Osteocyte (in vitro differentiated cells): ENCODE measurements around the gene CDH8. TPM values are rescaled to one million over a fixed set of nuclear protein-coding genes. Genes with fewer than 3 reads are reported as not detected.

Experiments
- DNase-seq: peaks from one replicate; pipeline ENCODE4 v3.0.0; 2021; ENCODE audit warnings: mixed read lengths; ENCODE audit not compliant: unreplicated experiment; ENCODE audit errors: extremely low spot score
- H3K27ac Mint-ChIP-seq: one replicate; pipeline ENCODE4 v1.8.0; 2021; ENCODE audit warnings: mild to moderate bottlenecking, mixed read lengths; ENCODE audit not compliant: unreplicated experiment
- H3K27me3 Mint-ChIP-seq: one replicate; pipeline ENCODE4 v1.8.0; 2021; ENCODE audit warnings: mixed read lengths; ENCODE audit not compliant: unreplicated experiment
- H3K36me3 Mint-ChIP-seq: one replicate; pipeline ENCODE4 v1.8.0; 2021; ENCODE audit warnings: mixed read lengths; ENCODE audit not compliant: unreplicated experiment
- H3K4me1 Mint-ChIP-seq: one replicate; pipeline ENCODE4 v1.8.0; 2021; ENCODE audit warnings: mixed read lengths; ENCODE audit not compliant: unreplicated experiment
- H3K4me3 Mint-ChIP-seq: one replicate; pipeline ENCODE4 v1.8.0; 2021; ENCODE audit warnings: mild to moderate bottlenecking, moderate library complexity, mixed read lengths; ENCODE audit not compliant: unreplicated experiment
- H3K9me3 Mint-ChIP-seq: one replicate; pipeline ENCODE4 v1.8.0; 2021; ENCODE audit warnings: mixed read lengths; ENCODE audit not compliant: unreplicated experiment
- CTCF ChIP-seq: fragments of 200-600 bp; sonication (generic); IDR thresholded peaks from 2 replicates; pipeline ENCODE4 v1.5.0; 2021; ENCODE audit warnings: antibody characterized with exemption, mild to moderate bottlenecking, moderate library complexity
- total RNA-seq: library from RNA; stranded (reverse); gene quantifications from 2 replicates; pipeline ENCODE4 v1.2.1, GENCODE V29; 2021

CDH8 gene
- total RNA-seq, 1 donor from 2014 or later: 7.7 TPM

- peaks cover 13% of the 10 kb centered on the region for H3K9me3 Mint-ChIP-seq
- H3K27ac Mint-ChIP-seq: no peak overlapping the region
- no peak overlapping the region for H3K4me3 Mint-ChIP-seq
- no peaks in the 10 kb centered on the region for H3K36me3 Mint-ChIP-seq
- H3K27me3 Mint-ChIP-seq: no peaks in the 10 kb centered on the region
- TF ChIP-seq CTCF: no peak
- H3K4me1 Mint-ChIP-seq: no peaks in the 10 kb centered on the region
- no peak for DNase-seq
Measured at GRCh38 chr16:61676740-61677139, 359.5 kb downstream of the CDH8 start.

- no peak for DNase-seq
- H3K4me3 Mint-ChIP-seq: no peak overlapping the region
- no peak overlapping the region for H3K27ac Mint-ChIP-seq
- H3K9me3 Mint-ChIP-seq: peaks cover 8% of the 10 kb centered on the region
- H3K27me3 Mint-ChIP-seq: no peaks in the 10 kb centered on the region
- H3K4me1 Mint-ChIP-seq: no peaks in the 10 kb centered on the region
- TF ChIP-seq CTCF: no peak
- no peaks in the 10 kb centered on the region for H3K36me3 Mint-ChIP-seq
Measured at GRCh38 chr16:61671161-61671560, 365.1 kb downstream of the CDH8 start.

- no peaks in the 10 kb centered on the region for H3K9me3 Mint-ChIP-seq
- no peaks in the 10 kb centered on the region for H3K36me3 Mint-ChIP-seq
- no peak overlapping the region for H3K4me3 Mint-ChIP-seq
- no peak overlapping the region for H3K27ac Mint-ChIP-seq
- no peaks in the 10 kb centered on the region for H3K27me3 Mint-ChIP-seq
- DNase-seq: no peak
- no peaks in the 10 kb centered on the region for H3K4me1 Mint-ChIP-seq
- no peak for TF ChIP-seq CTCF
Measured at GRCh38 chr16:61665512-61665911, 370.7 kb downstream of the CDH8 start.

- Mint-ChIP-seq H3K4me3 (no peak overlapping the region), H3K27me3 (no peaks in the 10 kb centered on the region), H3K27ac (no peak overlapping the region), H3K9me3 (no peaks in the 10 kb centered on the region), H3K36me3 (no peaks in the 10 kb centered on the region), H3K4me1 (no peaks in the 10 kb centered on the region)
- DNase-seq: no peak
- no peak for TF ChIP-seq CTCF
Measured at GRCh38 chr16:61659936-61660335, 376.3 kb downstream of the CDH8 start.

GRCh38 chr16:61654962-61655361, 381.3 kb downstream of the CDH8 start:
- Mint-ChIP-seq H3K27ac (no peak overlapping the region), H3K9me3 (no peaks in the 10 kb centered on the region), H3K4me3 (no peak overlapping the region), H3K4me1 (no peaks in the 10 kb centered on the region), H3K36me3 (no peaks in the 10 kb centered on the region), H3K27me3 (no peaks in the 10 kb centered on the region)
- DNase-seq: no peak
- TF ChIP-seq CTCF: no peak
